Measurements from ENCODE around the gene CDH3.

DNA sequence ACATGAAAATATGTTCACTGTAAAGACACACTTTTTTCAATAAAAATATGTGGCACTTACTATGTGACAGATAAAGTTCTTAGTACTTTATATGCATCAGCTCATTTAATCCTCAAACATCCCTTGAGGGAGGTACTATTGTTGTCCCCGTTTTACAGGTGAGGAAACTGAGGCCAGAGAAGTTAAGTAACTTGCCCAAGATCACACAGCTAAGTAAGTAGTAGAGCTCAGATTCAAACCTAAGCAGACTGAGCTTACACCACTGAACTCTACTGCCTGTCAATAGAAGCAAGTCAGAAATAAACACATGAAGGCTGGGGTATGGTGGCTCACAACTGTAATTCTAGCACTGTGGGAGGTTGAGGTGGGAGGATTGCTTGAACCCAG, 13.9 kb downstream of the CDH3 start:
- TF ChIP-seq, protein P1, sequence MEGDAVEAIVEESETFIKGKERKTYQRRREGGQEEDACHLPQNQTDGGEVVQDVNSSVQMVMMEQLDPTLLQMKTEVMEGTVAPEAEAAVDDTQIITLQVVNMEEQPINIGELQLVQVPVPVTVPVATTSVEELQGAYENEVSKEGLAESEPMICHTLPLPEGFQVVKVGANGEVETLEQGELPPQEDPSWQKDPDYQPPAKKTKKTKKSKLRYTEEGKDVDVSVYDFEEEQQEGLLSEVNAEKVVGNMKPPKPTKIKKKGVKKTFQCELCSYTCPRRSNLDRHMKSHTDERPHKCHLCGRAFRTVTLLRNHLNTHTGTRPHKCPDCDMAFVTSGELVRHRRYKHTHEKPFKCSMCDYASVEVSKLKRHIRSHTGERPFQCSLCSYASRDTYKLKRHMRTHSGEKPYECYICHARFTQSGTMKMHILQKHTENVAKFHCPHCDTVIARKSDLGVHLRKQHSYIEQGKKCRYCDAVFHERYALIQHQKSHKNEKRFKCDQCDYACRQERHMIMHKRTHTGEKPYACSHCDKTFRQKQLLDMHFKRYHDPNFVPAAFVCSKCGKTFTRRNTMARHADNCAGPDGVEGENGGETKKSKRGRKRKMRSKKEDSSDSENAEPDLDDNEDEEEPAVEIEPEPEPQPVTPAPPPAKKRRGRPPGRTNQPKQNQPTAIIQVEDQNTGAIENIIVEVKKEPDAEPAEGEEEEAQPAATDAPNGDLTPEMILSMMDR (IDR thresholded peaks at IDR 0.05; ENCODE audit: insufficient read depth, low read depth, low read length), result no peak
- no peak for TF ChIP-seq EZH2 (IDR thresholded peaks at IDR 0.05; ENCODE audit: insufficient read depth, low read length)
